Coronary artery (tissue), 2 donors: ENCODE results near the gene TNXB.

Experiments
- DNase-seq: peaks from one replicate; pipeline ENCODE4 v3.0.0-alpha.2; 2017; ENCODE audit warnings: low spot score
- H3K27ac ChIP-seq, 2 donors: fragments of 200-600 bp; sonication (generic); one replicate each; pipeline ENCODE4 v1.5.1; 2016 to 2019
- H3K4me3 ChIP-seq: fragments of 200-600 bp; sonication (generic); 2 replicates; pipeline ENCODE4 v1.5.1; 2016; ENCODE audit warnings: mild to moderate bottlenecking, moderate library complexity
- CTCF ChIP-seq: fragments of 200-600 bp; sonication (generic); IDR thresholded peaks from one replicate; pipeline ENCODE4 v1.5.1; 2019; ENCODE audit warnings: antibody characterized with exemption

TNXB gene

GRCh38 chr6:32087574-32088486, 21.3 kb downstream of the TNXB start:
- DNase-seq, result peak; percentile 95
- TF ChIP-seq CTCF, result peak; percentile 68
- peak overlapping the region; percentile 76 to 94 for H3K27ac ChIP-seq
- H3K4me3 ChIP-seq, result peak overlapping the region; percentile 60

- Histone ChIP-seq H3K4me3 (peak overlapping the region; percentile 60), H3K27ac (peak overlapping the region; percentile 76 to 94)
- TF ChIP-seq CTCF, result no peak
- no peak for DNase-seq
These were observed 22.2 kb downstream of the TNXB start for GRCh38 chr6:32086661-32087573.

- DNase-seq, result no peak
- peak overlapping the region in 1 of 2 donors; percentile 94 for H3K27ac ChIP-seq
- no peak for TF ChIP-seq CTCF
- no peak overlapping the region for H3K4me3 ChIP-seq
These were observed 23.2 kb downstream of the TNXB start for GRCh38 chr6:32085759-32086459.

- peak overlapping the region in 1 of 2 donors; percentile 94 for H3K27ac ChIP-seq
- no peak overlapping the region for H3K4me3 ChIP-seq
- no peak for TF ChIP-seq CTCF
- no peak for DNase-seq
These were observed 24.4 kb downstream of the TNXB start for GRCh38 chr6:32084780-32085179.

- no peak for TF ChIP-seq CTCF
- Histone ChIP-seq H3K27ac (peak overlapping the region in 1 of 2 donors; percentile 94), H3K4me3 (no peak overlapping the region)
- no peak for DNase-seq
These were observed 25.0 kb downstream of the TNXB start for GRCh38 chr6:32083812-32084768.

- Histone ChIP-seq H3K27ac (peak overlapping the region in 1 of 2 donors; percentile 94), H3K4me3 (no peak overlapping the region)
- TF ChIP-seq CTCF, result no peak
- DNase-seq, result peak; percentile 89
These were observed 26.2 kb downstream of the TNXB start for GRCh38 chr6:32082935-32083334.
